ENCODE data around the gene VPREB3.

The VPREB3 gene, protein sequence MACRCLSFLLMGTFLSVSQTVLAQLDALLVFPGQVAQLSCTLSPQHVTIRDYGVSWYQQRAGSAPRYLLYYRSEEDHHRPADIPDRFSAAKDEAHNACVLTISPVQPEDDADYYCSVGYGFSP

GRCh38 chr22:23754220-23754919, at the start of gene VPREB3:
Gene VPREB3, minus strand, starts transcription at chr22:23754425. Its CDS starts 62 bp downstream, at chr22:23754363.
- DNase-seq = no peak

GRCh38 chr22:23803001-23803819, 49.0 kb upstream of the VPREB3 start:
- no peak for DNase-seq

DNA sequence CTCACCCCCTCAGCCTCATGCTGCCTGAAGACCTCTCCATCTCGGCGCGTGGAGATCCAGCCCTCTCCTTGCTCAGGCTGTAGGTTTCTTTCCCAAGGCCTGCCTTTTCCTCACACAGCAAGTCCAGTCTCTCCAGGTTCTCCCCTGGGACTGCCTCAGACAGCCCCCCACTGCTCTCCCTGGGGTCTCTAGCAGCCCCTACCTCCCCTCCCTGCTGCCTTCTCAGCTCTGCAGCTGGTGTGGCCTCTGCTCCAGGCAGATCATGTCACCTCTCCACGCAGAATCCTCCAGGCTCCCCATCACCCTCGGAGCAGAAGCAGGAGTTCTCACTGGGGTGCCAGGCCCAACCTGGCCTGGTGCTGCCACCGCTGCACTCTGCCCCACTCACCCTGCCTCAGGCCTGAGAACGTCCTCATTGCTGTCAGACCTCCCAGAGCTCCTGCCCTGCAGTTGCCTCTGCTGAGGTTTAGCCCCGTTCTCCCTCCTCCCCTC, 47.7 kb upstream of the VPREB3 start:
- no peak for DNase-seq

- no peak for DNase-seq
Observed at GRCh38 chr22:23801238-23801821, 47.1 kb upstream of the VPREB3 start.

- DNase-seq = peak; percentile 42
Observed at GRCh38 chr22:23800297-23801237, 46.3 kb upstream of the VPREB3 start.

- DNase-seq = no peak
Observed at GRCh38 chr22:23796461-23796860, 42.2 kb upstream of the VPREB3 start.

DNA sequence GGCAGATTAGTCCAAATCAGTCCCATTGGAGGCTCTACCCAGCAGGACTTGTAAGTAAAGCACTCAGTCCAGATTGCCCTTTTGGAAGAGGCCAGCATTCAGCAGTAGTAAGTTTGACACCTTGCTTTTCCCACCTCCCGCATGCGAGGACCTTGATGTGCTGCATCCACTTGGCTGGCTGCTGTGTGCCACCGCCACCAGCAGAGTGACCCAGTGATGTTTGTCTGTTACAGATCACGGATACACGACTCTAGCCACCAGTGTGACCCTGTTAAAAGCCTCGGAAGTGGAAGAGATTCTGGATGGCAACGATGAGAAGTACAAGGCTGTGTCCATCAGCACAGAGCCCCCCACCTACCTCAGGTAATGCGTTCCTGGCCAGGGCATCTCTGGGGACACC, 39.1 kb upstream of the VPREB3 start:
- no peak for DNase-seq

DNA sequence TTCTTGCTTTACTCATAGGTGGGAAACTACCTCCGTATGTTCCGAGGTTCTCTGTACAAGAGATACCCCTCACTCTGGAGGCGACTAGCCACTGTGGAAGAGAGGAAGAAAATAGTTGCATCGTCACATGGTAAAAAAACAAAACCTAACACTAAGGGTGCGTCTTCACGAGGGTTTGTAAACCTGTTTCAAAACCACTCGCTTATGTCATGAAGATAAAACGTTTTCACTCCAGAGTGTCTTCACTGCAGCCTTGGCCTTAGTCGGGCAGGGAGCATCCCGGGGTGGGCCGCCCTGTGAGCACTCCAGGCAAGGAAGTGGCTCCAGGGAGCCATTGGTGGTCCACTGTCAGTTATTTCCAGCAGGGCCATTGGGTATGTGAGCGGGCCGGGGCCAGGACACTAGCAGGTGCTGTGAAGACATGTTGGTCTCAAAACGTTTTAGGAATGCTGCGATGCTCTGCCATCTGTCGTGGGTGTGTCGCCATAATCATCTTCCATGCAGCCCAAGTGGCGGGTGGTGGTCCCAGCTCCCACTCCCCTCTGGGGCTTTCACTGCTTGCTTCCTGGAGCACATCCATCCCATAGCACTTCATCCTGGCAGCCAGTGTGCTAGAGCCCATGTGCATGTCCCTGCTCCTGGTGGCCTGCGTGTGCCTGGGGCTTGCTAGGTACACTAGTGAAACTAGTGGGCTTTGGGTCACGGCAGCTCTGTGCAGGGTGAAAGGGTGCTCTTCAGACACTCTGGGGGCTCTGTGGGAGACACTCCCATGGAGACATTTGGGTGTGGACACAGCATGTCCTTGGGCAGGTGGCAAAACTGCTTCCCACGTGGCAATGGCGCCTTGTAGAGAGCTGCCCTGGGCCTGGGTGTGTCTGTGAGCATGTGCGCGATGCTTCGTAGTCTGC, 37.8 kb upstream of the VPREB3 start:
- no peak for DNase-seq

- no peak for DNase-seq
Observed at GRCh38 chr22:23790819-23791737, 36.9 kb upstream of the VPREB3 start.

DNA sequence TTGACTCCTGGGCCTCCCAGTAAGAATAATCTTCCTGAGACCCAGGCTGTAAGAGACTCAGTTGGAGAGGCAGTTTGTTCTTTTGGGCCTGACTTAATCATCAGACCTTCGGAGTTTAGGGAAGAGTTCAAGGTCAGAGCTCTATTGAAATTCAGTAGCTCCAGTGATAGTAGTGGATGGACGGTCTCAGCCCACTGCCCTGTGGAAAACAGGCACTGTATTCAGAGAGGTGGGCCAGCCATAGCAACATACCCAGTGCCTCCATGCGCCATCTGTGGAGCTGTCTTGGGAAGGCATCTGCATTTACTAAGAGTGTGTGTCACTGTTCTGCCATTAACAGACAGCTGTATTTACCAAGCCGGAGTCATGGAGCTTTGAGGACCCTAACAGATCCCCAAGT, 35.4 kb upstream of the VPREB3 start:
- no peak for DNase-seq

DNA sequence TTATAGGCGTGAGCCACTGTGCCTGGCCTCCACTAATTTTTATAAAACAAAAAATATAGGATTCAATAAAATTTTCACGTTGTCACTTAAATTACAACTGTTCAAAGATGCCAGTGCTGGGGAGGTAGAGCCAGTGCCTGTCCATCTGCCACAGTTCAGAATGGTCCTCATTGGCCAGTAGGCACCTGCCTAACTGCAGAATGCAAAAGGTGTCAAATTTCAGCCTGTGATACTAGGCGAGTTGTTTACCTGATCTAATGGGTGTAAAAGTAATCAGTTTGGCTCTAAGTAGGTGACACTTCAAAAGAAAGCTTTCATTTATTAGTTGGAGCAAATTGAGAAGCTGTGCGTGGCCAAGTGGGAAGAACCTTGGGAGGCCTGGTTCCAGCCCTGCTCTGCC, 34.9 kb upstream of the VPREB3 start:
- no peak for DNase-seq

- no peak for DNase-seq
Observed at GRCh38 chr22:23787910-23788309, 33.7 kb upstream of the VPREB3 start.

- no peak for DNase-seq
Observed at GRCh38 chr22:23787600-23787896, 33.3 kb upstream of the VPREB3 start.

DNA sequence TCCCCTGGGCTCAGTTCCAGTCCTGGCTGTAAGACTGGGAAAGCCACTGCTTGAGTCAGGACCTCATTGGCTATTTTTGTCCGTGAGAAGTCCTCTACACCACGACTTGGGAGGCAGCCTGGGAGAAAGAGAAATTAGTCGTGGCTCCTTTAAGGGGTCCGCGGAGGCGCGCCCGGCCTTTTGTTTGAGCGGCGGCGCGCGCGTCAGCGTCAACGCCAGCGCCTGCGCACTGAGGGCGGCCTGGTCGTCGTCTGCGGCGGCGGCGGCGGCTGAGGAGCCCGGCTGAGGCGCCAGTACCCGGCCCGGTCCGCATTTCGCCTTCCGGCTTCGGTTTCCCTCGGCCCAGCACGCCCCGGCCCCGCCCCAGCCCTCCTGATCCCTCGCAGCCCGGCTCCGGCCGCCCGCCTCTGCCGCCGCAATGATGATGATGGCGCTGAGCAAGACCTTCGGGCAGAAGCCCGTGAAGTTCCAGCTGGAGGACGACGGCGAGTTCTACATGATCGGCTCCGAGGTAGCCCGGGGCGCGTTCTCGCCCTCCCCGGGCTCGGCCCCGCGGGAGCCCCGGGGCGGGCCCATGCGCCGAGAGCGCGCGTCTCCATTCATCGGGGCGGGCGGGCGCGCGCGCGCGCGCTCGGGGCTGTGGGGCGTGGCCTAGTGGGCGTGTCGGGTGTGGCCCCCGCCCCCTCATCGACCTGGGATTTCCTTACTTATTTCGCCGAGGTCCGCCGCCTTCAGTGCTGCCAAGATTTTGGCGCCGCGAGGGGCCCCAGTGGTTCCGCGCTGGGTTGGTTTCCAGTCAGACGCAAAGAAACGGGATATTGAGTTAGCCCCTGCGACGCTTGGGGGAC, 32.8 kb upstream of the VPREB3 start, which contains the start of gene SMARCB1:
SMARCB1 (plus strand) TSS at position 215 of the 848 bp plus-strand sequence; CDS start at position 419, 204 bp downstream.
- DNase-seq = peak; percentile 87

DNA sequence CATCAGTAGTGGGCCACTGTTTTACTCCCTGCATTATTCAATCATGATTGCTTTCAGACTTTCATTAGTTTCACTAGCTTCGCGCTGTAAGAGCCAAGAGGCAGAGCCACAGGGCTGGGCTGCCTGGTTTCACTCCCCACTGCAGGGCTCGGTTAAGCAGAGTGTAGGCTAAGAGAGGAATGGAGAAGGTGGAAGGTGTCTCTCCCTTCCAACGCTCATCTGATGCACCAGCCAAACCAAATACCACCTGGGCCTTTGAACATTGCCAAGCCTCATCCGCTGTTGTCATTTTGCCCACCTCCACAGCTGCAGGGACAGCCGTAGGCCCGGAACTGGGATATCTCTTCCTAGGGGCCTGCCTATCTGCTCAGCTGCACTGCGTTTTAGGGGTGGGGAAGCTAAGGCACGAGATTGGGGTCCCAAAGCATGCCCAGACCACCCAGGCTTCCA, 32.1 kb upstream of the VPREB3 start:
- no peak for DNase-seq

DNA sequence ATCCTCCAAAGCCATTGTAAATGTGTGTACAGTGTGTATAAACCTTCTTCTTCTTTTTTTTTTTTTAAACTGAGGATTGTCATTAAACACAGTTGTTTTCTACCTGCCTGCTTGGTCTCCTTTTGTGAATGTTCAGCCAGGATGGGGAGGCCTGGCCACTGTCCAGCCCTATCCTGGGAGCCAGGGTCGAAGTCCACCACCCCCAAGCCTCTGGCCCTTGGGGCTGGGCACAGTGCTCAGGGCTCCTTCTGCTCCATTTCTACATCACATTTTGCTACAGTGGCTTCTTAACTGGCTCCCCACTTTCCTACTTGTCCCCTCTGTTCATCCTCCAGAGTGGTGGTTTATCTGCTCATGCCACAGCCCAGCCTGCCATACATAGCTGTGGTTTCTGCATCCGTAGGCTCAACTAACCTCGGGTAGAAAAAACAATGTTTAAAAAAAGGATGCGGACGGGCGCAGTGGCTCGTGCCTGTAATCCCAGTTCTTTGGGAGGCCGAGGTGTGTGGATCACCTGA, 30.0 kb upstream of the VPREB3 start:
- DNase-seq = no peak

DNA sequence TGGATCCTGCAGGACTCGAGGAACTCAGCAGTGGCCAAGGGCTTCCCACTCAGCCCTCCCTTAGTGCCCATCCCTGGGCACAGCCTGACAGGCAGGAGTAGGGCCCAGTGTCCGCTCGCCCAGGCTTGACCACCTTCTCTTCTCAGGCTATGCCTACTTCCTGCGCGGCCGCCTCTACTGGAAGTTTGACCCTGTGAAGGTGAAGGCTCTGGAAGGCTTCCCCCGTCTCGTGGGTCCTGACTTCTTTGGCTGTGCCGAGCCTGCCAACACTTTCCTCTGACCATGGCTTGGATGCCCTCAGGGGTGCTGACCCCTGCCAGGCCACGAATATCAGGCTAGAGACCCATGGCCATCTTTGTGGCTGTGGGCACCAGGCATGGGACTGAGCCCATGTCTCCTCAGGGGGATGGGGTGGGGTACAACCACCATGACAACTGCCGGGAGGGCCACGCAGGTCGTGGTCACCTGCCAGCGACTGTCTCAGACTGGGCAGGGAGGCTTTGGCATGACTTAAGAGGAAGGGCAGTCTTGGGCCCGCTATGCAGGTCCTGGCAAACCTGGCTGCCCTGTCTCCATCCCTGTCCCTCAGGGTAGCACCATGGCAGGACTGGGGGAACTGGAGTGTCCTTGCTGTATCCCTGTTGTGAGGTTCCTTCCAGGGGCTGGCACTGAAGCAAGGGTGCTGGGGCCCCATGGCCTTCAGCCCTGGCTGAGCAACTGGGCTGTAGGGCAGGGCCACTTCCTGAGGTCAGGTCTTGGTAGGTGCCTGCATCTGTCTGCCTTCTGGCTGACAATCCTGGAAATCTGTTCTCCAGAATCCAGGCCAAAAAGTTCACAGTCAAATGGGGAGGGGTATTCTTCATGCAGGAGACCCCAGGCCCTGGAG, 29.3 kb upstream of the VPREB3 start:
- no peak for DNase-seq

- no peak for DNase-seq
Observed at GRCh38 chr22:23782703-23783102, 28.5 kb upstream of the VPREB3 start.
